SH-SY5Y (cell line): ENCODE measurements around the gene MICAL2.

Source experiments
- GATA2 ChIP-seq: IDR thresholded peaks from 2 replicates; pipeline ENCODE4 v1.6.1; 2011; ENCODE audit warnings: mild to moderate bottlenecking, low read depth, low read length
- GATA3 ChIP-seq: IDR thresholded peaks from 2 replicates; pipeline ENCODE4 v1.6.1; 2011; ENCODE audit warnings: low read depth, mild to moderate bottlenecking, low read length, moderate library complexity

GRCh38 chr11:12106101-12106500 is 4.3 kb upstream of the MICAL2 start:
- TF ChIP-seq GATA2 = no peak
- TF ChIP-seq GATA3 = no peak
